NCI-H510A (cell line): ENCODE data around the gene ITM2C.

Experiments used
- DNase-seq: peaks from one replicate; lab custom pipeline; 2025; lab: John Stamatoyannopoulos, UW

ITM2C gene

GRCh38 chr2:230852113-230852512 lies 12.6 kb upstream of the ITM2C start:
- DNase-seq: no peak

GRCh38 chr2:230861552-230862255 lies 3.0 kb upstream of the ITM2C start:
- peak; percentile 97 for DNase-seq

- no peak for DNase-seq
Measured at GRCh38 chr2:230862292-230862691, 2.5 kb upstream of the ITM2C start.

- DNase-seq: no peak
Measured at GRCh38 chr2:230863031-230863430, 1.7 kb upstream of the ITM2C start.

GRCh38 chr2:230863442-230864121 lies 1.2 kb upstream of the ITM2C start:
- no peak for DNase-seq

GRCh38 chr2:230864122-230864604 lies 579 bp upstream of the ITM2C start:
- no peak for DNase-seq

- no peak for DNase-seq
Measured at GRCh38 chr2:230865307-230865765, 594 bp downstream of the ITM2C start.

GRCh38 chr2:230865766-230866755 lies 1.3 kb downstream of the ITM2C start:
- DNase-seq: peak; percentile 27

- peak; percentile 39 for DNase-seq
Measured at GRCh38 chr2:230866756-230867523, 2.2 kb downstream of the ITM2C start.

GRCh38 chr2:230868161-230868946 lies 3.6 kb downstream of the ITM2C start:
- no peak for DNase-seq

GRCh38 chr2:230868947-230869913 lies 4.5 kb downstream of the ITM2C start:
- no peak for DNase-seq

GRCh38 chr2:230869914-230870543 lies 5.3 kb downstream of the ITM2C start:
- no peak for DNase-seq

- DNase-seq: no peak
Measured at GRCh38 chr2:230870544-230871360, 6.0 kb downstream of the ITM2C start.

- DNase-seq: no peak
Measured at GRCh38 chr2:230871361-230872150, 6.8 kb downstream of the ITM2C start.

GRCh38 chr2:230872151-230872967 lies 7.6 kb downstream of the ITM2C start:
- DNase-seq: no peak

- DNase-seq: no peak
Measured at GRCh38 chr2:230872968-230873660, 8.4 kb downstream of the ITM2C start.
